GM12878 (cell line): ENCODE results near the gene LLCFC1. TPM values are rescaled to one million over a fixed set of nuclear protein-coding genes. Genes with fewer than 3 reads are reported as not detected.

ENCODE experiments used
- ATAC-seq: fragments of 200-7000 bp; cut with Tn5 transposase; 3 replicates; pipeline ENCODE4 v1.9.1; 2020; ENCODE audit warnings: mild to moderate bottlenecking, moderate library complexity
- BruUV-seq: library from RNA; stranded (reverse); fragments of 400-500 nt; replicated peaks from 2 replicates; lab custom pipeline; 2021; lab: Mats Ljungman, UMichigan
- CTCF ChIA-PET: fragments of 300-600 bp; sonication (Branson Sonifier 250); formaldehyde crosslinking; extraction: SDS; loops from one replicate; lab custom pipeline; 2021; ENCODE audit warnings: inconsistent platforms; lab: Yijun Ruan, JAX
- POLR2A ChIA-PET: fragments of 350-600 bp; formaldehyde crosslinking; extraction: SDS; loops from one replicate; lab custom pipeline; 2021; ENCODE audit warnings: inconsistent platforms; lab: Charles Lee
- RAD21 ChIA-PET: fragments of 300-600 bp; sonication (Branson Sonifier 250); formaldehyde crosslinking; loops from one replicate; lab custom pipeline; 2023; ENCODE audit warnings: antibody characterized with exemption; ENCODE audit not compliant: unreplicated experiment; lab: Charles Lee
- SMC1A ChIA-PET: fragments of 300-600 bp; sonication (Branson Sonifier 250); formaldehyde crosslinking; loops from one replicate; lab custom pipeline; 2023; ENCODE audit not compliant: unreplicated experiment, uncharacterized antibody; lab: Charles Lee
- DNase-seq: peaks from one replicate; pipeline ENCODE4 v3.0.0-alpha.2; 2011; ENCODE audit warnings: low read depth, low spot score
- FAIRE-seq: peaks from 3 replicates; lab custom pipeline; 2011; peaks lifted over from hg19 to GRCh38; lab: Jason Lieb, UNC
- H2AFZ ChIP-seq: 2 replicates; pipeline ENCODE4 v1.6.0; 2011; ENCODE audit warnings: low read depth, low read length, control low read depth; ENCODE audit not compliant: control insufficient read depth
- H3K27ac ChIP-seq: 2 replicates; pipeline ENCODE4 v1.5.1; 2011; ENCODE audit warnings: control low read depth; ENCODE audit not compliant: control insufficient read depth, insufficient read depth
- H3K27me3 ChIP-seq, 2 experiments: replicated peaks in 1 of 2; 2 replicates each; pipeline versions ENCODE4 v1.6.0 to v1.6.1; 2011; ENCODE audit warnings: low read length in 1 of 2; ENCODE audit not compliant: control insufficient read depth in 2 of 2, insufficient read depth in 2 of 2
- H3K36me3 ChIP-seq, 2 experiments: 2 replicates each; pipeline ENCODE4 v1.5.1; 2011; ENCODE audit warnings: low read length in 1 of 2; ENCODE audit not compliant: control insufficient read depth in 2 of 2, insufficient read depth in 2 of 2
- H3K4me1 ChIP-seq: 2 replicates; pipeline ENCODE4 v1.6.1; 2011; ENCODE audit warnings: mild to moderate bottlenecking, low read length, moderate library complexity, mixed read lengths; ENCODE audit not compliant: control insufficient read depth, insufficient read depth
- H3K4me2 ChIP-seq: 2 replicates; pipeline ENCODE4 v1.6.0; 2011; ENCODE audit warnings: control low read depth; ENCODE audit not compliant: control insufficient read depth, insufficient read depth
- H3K4me3 ChIP-seq: fragments of 200-600 bp; sonication (generic); 2 replicates; pipeline ENCODE4 v1.5.1; 2016
- H3K79me2 ChIP-seq: 2 replicates; pipeline ENCODE4 v1.6.0; 2011; ENCODE audit warnings: low read length; ENCODE audit not compliant: control insufficient read depth, insufficient read depth
- H3K9ac ChIP-seq: 2 replicates; pipeline ENCODE4 v1.8.0; 2011; ENCODE audit warnings: low read length, control low read depth, mixed read lengths; ENCODE audit not compliant: control insufficient read depth, insufficient read depth
- H3K9me3 ChIP-seq: replicated peaks from 3 replicates; pipeline ENCODE4 v1.5.1; 2011; ENCODE audit warnings: mild to moderate bottlenecking, low read length; ENCODE audit not compliant: control insufficient read depth, insufficient read depth
- H4K20me1 ChIP-seq: 2 replicates; pipeline ENCODE4 v1.6.0; 2011; ENCODE audit not compliant: control insufficient read depth, insufficient read depth
- CEBPB ChIP-seq, 2 experiments: fragments of 150-350 bp in 1 of 2; IDR thresholded peaks; 2 replicates each; pipeline ENCODE4 v1.6.1; 2012 to 2014; ENCODE audit warnings: low read depth in 2 of 2, low read length in 2 of 2, borderline replicate concordance in 1 of 2, inconsistent platforms in 1 of 2
- CHD1 ChIP-seq: IDR thresholded peaks from 2 replicates; pipeline ENCODE4 v1.6.1; 2012; ENCODE audit warnings: low read depth, low read length, improper control_type of control experiment
- E4F1 ChIP-seq: fragments of 450-650 bp; IDR thresholded peaks from 2 replicates; pipeline ENCODE4 v1.6.1; 2018; ENCODE audit warnings: borderline replicate concordance, mild to moderate bottlenecking; ENCODE audit not compliant: partially characterized antibody
- EGR1 ChIP-seq, 2 experiments: IDR thresholded peaks; 1 replicate in 1 of 2; 2 replicates in 1 of 2; pipeline ENCODE4 v1.6.1; 2011 to 2012; ENCODE audit warnings: low read depth in 2 of 2, low read length in 2 of 2, borderline replicate concordance in 1 of 2, mild to moderate bottlenecking in 1 of 2, moderate library complexity in 1 of 2
- EZH2 ChIP-seq: IDR thresholded peaks from 2 replicates; pipeline ENCODE4 v1.6.1; 2012; ENCODE audit warnings: low read depth, mild to moderate bottlenecking, control low read depth, inconsistent platforms, low read length, borderline replicate concordance; ENCODE audit not compliant: control insufficient read depth
- FOS ChIP-seq: IDR thresholded peaks from 3 replicates; pipeline ENCODE4 v1.6.1; 2011; ENCODE audit warnings: borderline replicate concordance; ENCODE audit not compliant: insufficient read length; ENCODE audit errors: extremely low read depth
- IKZF1 ChIP-seq: fragments of 450-650 bp; conservative IDR thresholded peaks from 2 replicates; pipeline ENCODE4 v1.6.1; 2017; ENCODE audit warnings: antibody characterized with exemption, mild to moderate bottlenecking
- MEF2A ChIP-seq: IDR thresholded peaks from 2 replicates; pipeline ENCODE4 v1.6.1; 2011; ENCODE audit warnings: low read depth, mild to moderate bottlenecking, low read length, moderate library complexity; ENCODE audit not compliant: insufficient read depth
- MEF2B ChIP-seq: fragments of 450-650 bp; IDR thresholded peaks from 2 replicates; pipeline ENCODE4 v1.6.1; 2018; ENCODE audit warnings: mild to moderate bottlenecking, moderate library complexity; ENCODE audit not compliant: partially characterized antibody, poor library complexity, severe bottlenecking
- PAX5 ChIP-seq: IDR thresholded peaks from 2 replicates; pipeline ENCODE4 v1.6.1; 2011; ENCODE audit warnings: low read depth, low read length, borderline replicate concordance
- SPI1 ChIP-seq: IDR thresholded peaks from 2 replicates; pipeline ENCODE4 v1.6.1; 2011; ENCODE audit warnings: low read depth, mild to moderate bottlenecking, low read length, moderate library complexity, borderline replicate concordance; ENCODE audit not compliant: insufficient read depth
- YBX1 ChIP-seq: fragments of 450-650 bp; IDR thresholded peaks from 2 replicates; pipeline ENCODE4 v1.6.1; 2016; ENCODE audit warnings: antibody characterized with exemption
- WGBS: methylation state at CpG from one replicate; pipeline ENCODE4 v1.1.6; 2016; ENCODE audit warnings: low lambda C conversion rate; ENCODE audit not compliant: insufficient replicate concordance, insufficient coverage; ENCODE audit errors: missing lambda C conversion rate; 5-methylcytosine and 5-hydroxymethylcytosine counted together
- in situ Hi-C: fragments of 300-500 bp; cut with MboI; formaldehyde crosslinking; loops from 9 replicates; pipeline ENCODE4 v1.14.3; 2018; ENCODE audit warnings: mixed read lengths
- intact Hi-C: fragments of 100-400 bp; cut with micrococcal nuclease; formaldehyde crosslinking; loops from one replicate; pipeline ENCODE4 v1.14.2; 2022; ENCODE audit not compliant: unreplicated experiment
- polyA plus RNA-seq, 11 experiments: library from polyadenylated mRNA; depleted of rRNA in 4 of 11; unstranded in 6 of 11; stranded (reverse) in 5 of 11; fragments of >200 nt; fragmentation: Nextera tagmentation in 4 of 11; fragmentation: Illumina TruSeq in 1 of 11; extraction: Ambion mirVana in 4 of 11; extraction: Trizol in 1 of 11; gene quantifications; 1 replicate in 1 of 11; 2 replicates in 10 of 11; pipeline versions ENCODE4 v1.2.1 to v1.2.3, GENCODE V29; 2011 to 2016; ENCODE audit warnings: inconsistent platforms in 2 of 11, missing spikeins in 2 of 11, low read depth in 1 of 11
- total RNA-seq, 4 experiments: library from RNA; depleted of rRNA in 3 of 4; stranded (reverse); fragments of >200 nt in 3 of 4; fragmentation: Illumina TruSeq in 1 of 4; extraction: Trizol in 1 of 4; gene quantifications; 2 replicates each; pipeline versions ENCODE4 v1.2.1 to v1.2.3, GENCODE V29; 2013 to 2021
- TF ChIP-seq, protein P1 (sequence below): fragments of 450-650 bp; IDR thresholded peaks from 2 replicates; pipeline ENCODE4 v1.6.1; 2017; ENCODE audit warnings: mild to moderate bottlenecking, moderate library complexity
- TF ChIP-seq, protein P2 (sequence below): fragments of 450-650 bp; IDR thresholded peaks from 2 replicates; pipeline ENCODE4 v1.6.1; 2014; ENCODE audit warnings: mild to moderate bottlenecking

The LLCFC1 gene
- total and polyA plus RNA-seq, 10 of the 15 experiments (the other 5 are each of a cell fraction or from before 2014, with no cell fraction given) = not detected

- DNase-seq = no peak
- 0% methylated on average over 1 of the region's 2 CpGs for WGBS
- no peak overlapping the region for H3K4me3 ChIP-seq
- H3K9me3 ChIP-seq = no peaks in the 10 kb centered on the region
- no peaks in the 10 kb centered on the region for H3K36me3 ChIP-seq
- no peak for FAIRE-seq
- no peaks in the 10 kb centered on the region; a peak in 3 of 4 replicates for H3K27me3 ChIP-seq
- SMC1A ChIA-PET = no interaction called here
- H2AFZ ChIP-seq = no peak overlapping the region
- H3K4me1 ChIP-seq = no peaks in the 10 kb centered on the region
- H3K27ac ChIP-seq = no peak overlapping the region
- no peaks in the 10 kb centered on the region for H4K20me1 ChIP-seq
- CTCF ChIA-PET = no interaction called here
- RAD21 ChIA-PET = no interaction called here
- ATAC-seq = no peak
- POLR2A ChIA-PET = no interaction called here
- no peak for TF ChIP-seq YBX1
- TF ChIP-seq EGR1 (IDR thresholded peaks at IDR 0.05; ENCODE audit: borderline replicate concordance in 1 of 2, low read depth in 2 of 2, low read length in 2 of 2) = no peak
- no peak for TF ChIP-seq EZH2
- no peak for TF ChIP-seq CHD1
- TF ChIP-seq MEF2A = no peak
- TF ChIP-seq CEBPB (IDR thresholded peaks at IDR 0.05; ENCODE audit: borderline replicate concordance in 1 of 2, low read depth in 2 of 2, low read length in 2 of 2) = no peak
- TF ChIP-seq MEF2B = no peak
- no peak for TF ChIP-seq E4F1
- no peak for TF ChIP-seq SPI1
- no peak for TF ChIP-seq PAX5
- TF ChIP-seq, protein P1, sequence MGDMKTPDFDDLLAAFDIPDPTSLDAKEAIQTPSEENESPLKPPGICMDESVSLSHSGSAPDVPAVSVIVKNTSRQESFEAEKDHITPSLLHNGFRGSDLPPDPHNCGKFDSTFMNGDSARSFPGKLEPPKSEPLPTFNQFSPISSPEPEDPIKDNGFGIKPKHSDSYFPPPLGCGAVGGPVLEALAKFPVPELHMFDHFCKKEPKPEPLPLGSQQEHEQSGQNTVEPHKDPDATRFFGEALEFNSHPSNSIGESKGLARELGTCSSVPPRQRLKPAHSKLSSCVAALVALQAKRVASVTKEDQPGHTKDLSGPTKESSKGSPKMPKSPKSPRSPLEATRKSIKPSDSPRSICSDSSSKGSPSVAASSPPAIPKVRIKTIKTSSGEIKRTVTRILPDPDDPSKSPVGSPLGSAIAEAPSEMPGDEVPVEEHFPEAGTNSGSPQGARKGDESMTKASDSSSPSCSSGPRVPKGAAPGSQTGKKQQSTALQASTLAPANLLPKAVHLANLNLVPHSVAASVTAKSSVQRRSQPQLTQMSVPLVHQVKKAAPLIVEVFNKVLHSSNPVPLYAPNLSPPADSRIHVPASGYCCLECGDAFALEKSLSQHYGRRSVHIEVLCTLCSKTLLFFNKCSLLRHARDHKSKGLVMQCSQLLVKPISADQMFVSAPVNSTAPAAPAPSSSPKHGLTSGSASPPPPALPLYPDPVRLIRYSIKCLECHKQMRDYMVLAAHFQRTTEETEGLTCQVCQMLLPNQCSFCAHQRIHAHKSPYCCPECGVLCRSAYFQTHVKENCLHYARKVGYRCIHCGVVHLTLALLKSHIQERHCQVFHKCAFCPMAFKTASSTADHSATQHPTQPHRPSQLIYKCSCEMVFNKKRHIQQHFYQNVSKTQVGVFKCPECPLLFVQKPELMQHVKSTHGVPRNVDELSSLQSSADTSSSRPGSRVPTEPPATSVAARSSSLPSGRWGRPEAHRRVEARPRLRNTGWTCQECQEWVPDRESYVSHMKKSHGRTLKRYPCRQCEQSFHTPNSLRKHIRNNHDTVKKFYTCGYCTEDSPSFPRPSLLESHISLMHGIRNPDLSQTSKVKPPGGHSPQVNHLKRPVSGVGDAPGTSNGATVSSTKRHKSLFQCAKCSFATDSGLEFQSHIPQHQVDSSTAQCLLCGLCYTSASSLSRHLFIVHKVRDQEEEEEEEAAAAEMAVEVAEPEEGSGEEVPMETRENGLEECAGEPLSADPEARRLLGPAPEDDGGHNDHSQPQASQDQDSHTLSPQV = no peak
- TF ChIP-seq IKZF1 = no peak
- TF ChIP-seq, protein P2, sequence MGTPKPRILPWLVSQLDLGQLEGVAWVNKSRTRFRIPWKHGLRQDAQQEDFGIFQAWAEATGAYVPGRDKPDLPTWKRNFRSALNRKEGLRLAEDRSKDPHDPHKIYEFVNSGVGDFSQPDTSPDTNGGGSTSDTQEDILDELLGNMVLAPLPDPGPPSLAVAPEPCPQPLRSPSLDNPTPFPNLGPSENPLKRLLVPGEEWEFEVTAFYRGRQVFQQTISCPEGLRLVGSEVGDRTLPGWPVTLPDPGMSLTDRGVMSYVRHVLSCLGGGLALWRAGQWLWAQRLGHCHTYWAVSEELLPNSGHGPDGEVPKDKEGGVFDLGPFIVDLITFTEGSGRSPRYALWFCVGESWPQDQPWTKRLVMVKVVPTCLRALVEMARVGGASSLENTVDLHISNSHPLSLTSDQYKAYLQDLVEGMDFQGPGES = no peak
- no peak for TF ChIP-seq FOS
- no TSS peak for BruUV-seq
- no peaks in the 10 kb centered on the region for H3K79me2 ChIP-seq
- in situ Hi-C loops = no loop called here
- H3K4me2 ChIP-seq = no peak overlapping the region
- H3K9ac ChIP-seq = no peak overlapping the region
- intact Hi-C loops = no loop called here
These were observed 24.7 kb downstream of the LLCFC1 start for GRCh38 chr7:142963993-142964392.
